ENCODE results near the gene ATP2B2.

The ATP2B2 gene

GRCh38 chr3:10305331-10305902 is 200.0 kb downstream of the ATP2B2 start (continued):
- no peak for TF ChIP-seq ZNF548 (tag by site-specific recombination; IDR thresholded peaks at IDR 0.05)
- no peak for TF ChIP-seq ZNF549 (tag by site-specific recombination; IDR thresholded peaks at IDR 0.05)
- TF ChIP-seq SETDB1 (IDR thresholded peaks at IDR 0.05; ENCODE audit: insufficient read length, low read length), result no peak
- TF ChIP-seq PBX3 (CRISPR knock-in tag; IDR thresholded peaks at IDR 0.05), result no peak
- TF ChIP-seq ZBTB1 (tag by site-specific recombination; IDR thresholded peaks at IDR 0.05), result no peak
- TF ChIP-seq ZNF785 (tag by site-specific recombination; IDR thresholded peaks at IDR 0.05), result no peak
- no peak for TF ChIP-seq SCRT1 (tag by site-specific recombination; IDR thresholded peaks at IDR 0.05; ENCODE audit: borderline replicate concordance)
- no peak for TF ChIP-seq ZFP69B (tag by site-specific recombination; IDR thresholded peaks at IDR 0.05)
- TF ChIP-seq PRDM4 (tag by site-specific recombination; IDR thresholded peaks at IDR 0.05), result no peak
- no peak for TF ChIP-seq ZBTB26 (tag by site-specific recombination; optimal IDR thresholded peaks at IDR 0.05)
- no peak for TF ChIP-seq EGR2 (tag by site-specific recombination; IDR thresholded peaks at IDR 0.05; ENCODE audit: low read depth)

GRCh38 chr3:10304905-10305304 is 200.5 kb downstream of the ATP2B2 start:
- Histone ChIP-seq H3K9me3 (ENCODE audit: control insufficient read depth, insufficient read depth, low read depth, low read length) (no peaks in the 10 kb centered on the region), H3K36me3 (ENCODE audit: control insufficient read depth in 2 of 2, insufficient read depth in 1 of 2, low read length in 2 of 2) (peaks cover 13 to 97% of the 10 kb centered on the region in 2 experiments), H3K27ac (ENCODE audit: extremely low read depth, low read depth, low read length) (no peak overlapping the region), H3K4me1 (ENCODE audit: control insufficient read depth, insufficient read depth, low read length) (no peaks in the 10 kb centered on the region), H3K4me3 (ENCODE audit: low read depth, low read length) (no peak overlapping the region)
- TF ChIP-seq HOXA7 (CRISPR knock-in tag; IDR thresholded peaks at IDR 0.05; ENCODE audit: borderline replicate concordance), result no peak
- TF ChIP-seq ZNF280D (tag by site-specific recombination; IDR thresholded peaks at IDR 0.05), result no peak
- no peak for TF ChIP-seq ZNF600 (tag by site-specific recombination; IDR thresholded peaks at IDR 0.05)
- no peak for TF ChIP-seq ZNF654 (tag by site-specific recombination; IDR thresholded peaks at IDR 0.05; ENCODE audit: low read depth)
- no peak for TF ChIP-seq ZFP37 (tag by site-specific recombination; IDR thresholded peaks at IDR 0.05)
- no peak for TF ChIP-seq ZNF521 (tag by site-specific recombination; IDR thresholded peaks at IDR 0.05)
- CTCF ChIA-PET, result interaction anchor here (1.0 to 1.2 kb wide), 3 partner anchors 17 to 41 kb away, joined by 3 to 4 read pairs (median 4); no protein-coding TSS in a partner anchor
- POLR2A ChIA-PET, result interaction anchor here (1.3 kb wide), 1 partner anchor 16 kb away, joined by 3 read pairs; the partner anchor contains the start of gene SEC13
